NB4 (cell line): ENCODE measurements around the gene MAGI2.

Experiments
- DNase-seq: peaks from one replicate; pipeline ENCODE4 v3.0.0; 2010; ENCODE audit warnings: low read depth
- H3K4me3 ChIP-seq: one replicate; pipeline ENCODE4 v1.5.1; 2011; ENCODE audit warnings: mild to moderate bottlenecking, low read depth, low read length, moderate library complexity
- CTCF ChIP-seq: IDR thresholded peaks from one replicate; pipeline ENCODE4 v1.5.1; 2012; ENCODE audit warnings: low read depth, low read length
- MYC ChIP-seq: IDR thresholded peaks from 2 replicates; pipeline ENCODE4 v1.6.1; 2011; ENCODE audit warnings: low read depth, low read length
- POLR2A ChIP-seq: IDR thresholded peaks from 2 replicates; pipeline ENCODE4 v1.6.1; 2011; ENCODE audit warnings: mild to moderate bottlenecking; ENCODE audit not compliant: insufficient read length; ENCODE audit errors: extremely low read depth
- TF ChIP-seq, protein P1 (sequence below): IDR thresholded peaks from 2 replicates; pipeline ENCODE4 v1.6.1; 2011; ENCODE audit warnings: low read depth, low read length

The MAGI2 gene

GRCh38 chr7:79334334-79334733 lies 119.1 kb downstream of the MAGI2 start:
- TF ChIP-seq MYC (no peak), POLR2A (no peak), CTCF (no peak)
- TF ChIP-seq, protein P1, sequence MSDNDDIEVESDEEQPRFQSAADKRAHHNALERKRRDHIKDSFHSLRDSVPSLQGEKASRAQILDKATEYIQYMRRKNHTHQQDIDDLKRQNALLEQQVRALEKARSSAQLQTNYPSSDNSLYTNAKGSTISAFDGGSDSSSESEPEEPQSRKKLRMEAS: no peak
- DNase-seq: no peak

DNA sequence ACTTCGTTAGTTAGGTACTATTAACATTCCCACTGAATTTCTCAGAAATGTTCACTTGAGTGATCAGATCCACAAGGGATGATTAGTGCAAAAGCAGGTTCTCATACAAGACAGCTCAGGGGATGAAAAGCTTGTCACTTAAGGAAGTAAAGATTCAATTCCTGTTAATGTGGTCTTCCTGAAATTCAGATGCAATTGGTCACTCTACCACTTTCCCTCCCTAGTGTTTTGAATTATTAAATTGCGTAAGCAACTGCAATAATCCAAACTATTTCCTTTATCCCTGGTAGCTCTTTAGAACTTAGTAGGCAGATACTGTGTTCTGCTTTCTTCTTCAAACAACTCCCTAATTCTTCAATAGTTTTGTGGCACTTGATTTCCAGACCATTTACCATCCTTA lies 121.4 kb downstream of the MAGI2 start:
- TF ChIP-seq POLR2A (no peak), CTCF (no peak), MYC (no peak)
- TF ChIP-seq, protein P1: no peak

More at GRCh38 chr7:79334334-79334733, 119.1 kb downstream of the MAGI2 start:
- no peak overlapping the region for H3K4me3 ChIP-seq

DNA sequence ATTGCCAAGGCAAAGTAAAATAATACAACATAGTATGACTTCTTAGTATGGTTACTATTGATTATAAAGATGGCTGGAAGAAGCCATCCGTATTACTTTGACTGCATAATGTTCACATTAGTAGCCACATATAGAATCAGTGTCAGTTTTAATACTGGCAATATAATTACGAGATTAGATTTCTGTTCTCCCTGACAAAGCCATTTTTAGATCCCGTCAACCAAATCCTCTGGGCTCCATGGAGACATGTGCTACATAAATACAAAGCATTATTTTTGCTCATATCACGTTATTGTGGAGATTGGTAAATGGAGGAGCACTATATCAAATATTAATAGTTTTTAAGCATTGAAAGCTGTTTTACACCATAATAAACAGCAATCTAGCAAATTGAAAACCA lies 124.0 kb downstream of the MAGI2 start:
- TF ChIP-seq CTCF: no peak
- TF ChIP-seq POLR2A: no peak
- TF ChIP-seq, protein P1: no peak
- TF ChIP-seq MYC: no peak
- no peak for DNase-seq
- H3K4me3 ChIP-seq: no peak overlapping the region

More for the DNA sequence above, 121.4 kb downstream of the MAGI2 start:
- H3K4me3 ChIP-seq: no peak overlapping the region
- DNase-seq: no peak

DNA sequence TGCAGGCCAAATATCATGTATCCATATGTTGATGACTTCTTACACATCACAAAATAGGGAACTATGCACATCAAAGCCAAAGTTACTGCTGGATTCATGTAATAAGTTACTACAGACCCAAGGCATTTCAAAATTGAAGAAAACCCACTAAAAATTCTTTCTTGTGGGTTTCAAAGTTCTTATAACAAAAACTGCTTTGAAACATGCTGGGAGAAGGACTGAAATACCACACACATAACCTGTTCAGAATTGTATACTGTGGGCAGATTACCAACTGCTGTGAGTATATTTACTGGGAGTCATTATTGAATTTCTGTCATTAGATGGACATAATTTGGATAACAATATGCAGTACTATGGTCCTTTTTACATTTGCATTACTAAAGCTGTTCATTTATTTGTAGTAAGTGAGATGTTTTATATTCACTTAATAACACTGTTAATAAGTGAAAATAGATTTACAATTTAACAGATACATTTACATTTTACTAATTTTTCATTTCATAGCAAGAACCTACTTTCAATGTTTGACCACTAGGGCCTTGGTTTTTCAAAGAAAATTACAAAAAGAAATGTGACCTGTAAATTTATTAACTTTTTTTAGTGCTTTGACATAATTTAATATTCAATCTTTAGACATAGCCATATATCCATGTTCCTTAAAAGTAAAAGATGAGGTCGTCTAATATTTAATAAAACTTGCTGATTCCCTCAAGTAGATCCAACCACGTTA lies 132.6 kb downstream of the MAGI2 start:
- no peak for DNase-seq

DNA sequence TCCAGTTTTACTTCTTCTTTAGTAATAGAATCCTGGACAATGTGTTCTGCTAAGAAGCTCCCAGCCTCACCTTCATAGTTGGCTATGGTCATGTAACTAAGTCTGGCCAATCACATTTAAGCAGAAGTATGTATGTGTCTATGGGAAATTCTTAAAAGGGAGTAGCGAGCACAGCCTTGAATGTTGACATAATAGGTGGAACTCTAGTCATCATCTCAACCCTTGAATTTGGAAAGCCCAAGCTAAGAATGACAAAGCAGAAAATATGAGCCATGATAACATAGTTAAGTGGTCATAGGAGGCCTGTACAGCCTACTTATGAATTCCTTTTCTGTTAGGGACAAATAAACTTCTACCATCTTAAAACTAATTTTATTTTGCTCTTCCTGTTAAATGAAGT lies 134.1 kb downstream of the MAGI2 start:
- no peak for DNase-seq
- TF ChIP-seq, protein P1: no peak
- TF ChIP-seq POLR2A (no peak), MYC (no peak), CTCF (no peak)
- H3K4me3 ChIP-seq: no peak overlapping the region

More for the DNA sequence above, 132.6 kb downstream of the MAGI2 start:
- TF ChIP-seq, protein P1: no peak
- no peak for TF ChIP-seq MYC
- no peak for TF ChIP-seq CTCF
- no peak for TF ChIP-seq POLR2A
- H3K4me3 ChIP-seq: no peak overlapping the region
